Calu3 (cell line): ENCODE measurements around the gene XIAP. TPM values are rescaled to one million over a fixed set of nuclear protein-coding genes. Genes with fewer than 3 reads are reported as not detected.
"Not testable (repeated sequence)": the region's sequence is repeated elsewhere in the genome, so short reads cannot be mapped to it uniquely, and the experiment has no call there.

ENCODE experiments used
- BruUV-seq: library from RNA; stranded (reverse); fragments of 400-500 nt; replicated peaks from 2 replicates; lab custom pipeline; 2021; lab: Mats Ljungman, UMichigan
- CTCF ChIA-PET: fragments of 300-600 bp; sonication (Branson Sonifier 250); formaldehyde crosslinking; loops from one replicate; lab custom pipeline; 2022; ENCODE audit warnings: antibody characterized with exemption; lab: Charles Lee
- DNase-seq: peaks from one replicate; pipeline ENCODE4 v3.0.0; 2022
- H3K27ac Mint-ChIP-seq: one replicate; pipeline ENCODE4 v1.8.0; 2022; ENCODE audit warnings: mixed read lengths; ENCODE audit not compliant: unreplicated experiment
- H3K27me3 Mint-ChIP-seq: one replicate; pipeline ENCODE4 v1.8.0; 2022; ENCODE audit warnings: mixed read lengths; ENCODE audit not compliant: unreplicated experiment
- H3K36me3 Mint-ChIP-seq: one replicate; pipeline ENCODE4 v1.8.0; 2022; ENCODE audit warnings: mild to moderate bottlenecking, moderate library complexity, mixed read lengths; ENCODE audit not compliant: insufficient read depth, unreplicated experiment
- H3K4me1 Mint-ChIP-seq: one replicate; pipeline ENCODE4 v1.8.0; 2022; ENCODE audit warnings: mild to moderate bottlenecking, low read depth, mixed read lengths; ENCODE audit not compliant: unreplicated experiment
- H3K4me3 Mint-ChIP-seq: one replicate; pipeline ENCODE4 v1.8.0; 2022; ENCODE audit warnings: mild to moderate bottlenecking, low read depth, moderate library complexity, mixed read lengths; ENCODE audit not compliant: unreplicated experiment
- H3K9me3 Mint-ChIP-seq: one replicate; pipeline ENCODE4 v1.8.0; 2022; ENCODE audit warnings: low read depth, mixed read lengths; ENCODE audit not compliant: unreplicated experiment
- CTCF ChIP-seq: fragments of 200-600 bp; IDR thresholded peaks from one replicate; pipeline ENCODE4 v1.8.0; 2022; ENCODE audit warnings: antibody characterized with exemption; ENCODE audit not compliant: unreplicated experiment
- intact Hi-C: fragments of 100-400 bp; cut with micrococcal nuclease; formaldehyde crosslinking; loops from one replicate; pipeline ENCODE4 v1.10.0; 2022; ENCODE audit not compliant: unreplicated experiment
- total RNA-seq: library from RNA; stranded (reverse); gene quantifications from 2 replicates; pipeline ENCODE4 v1.2.3, GENCODE V29; 2022

Gene XIAP
- total RNA-seq, 1 experiment from 2014 or later: 62.8 TPM

DNA sequence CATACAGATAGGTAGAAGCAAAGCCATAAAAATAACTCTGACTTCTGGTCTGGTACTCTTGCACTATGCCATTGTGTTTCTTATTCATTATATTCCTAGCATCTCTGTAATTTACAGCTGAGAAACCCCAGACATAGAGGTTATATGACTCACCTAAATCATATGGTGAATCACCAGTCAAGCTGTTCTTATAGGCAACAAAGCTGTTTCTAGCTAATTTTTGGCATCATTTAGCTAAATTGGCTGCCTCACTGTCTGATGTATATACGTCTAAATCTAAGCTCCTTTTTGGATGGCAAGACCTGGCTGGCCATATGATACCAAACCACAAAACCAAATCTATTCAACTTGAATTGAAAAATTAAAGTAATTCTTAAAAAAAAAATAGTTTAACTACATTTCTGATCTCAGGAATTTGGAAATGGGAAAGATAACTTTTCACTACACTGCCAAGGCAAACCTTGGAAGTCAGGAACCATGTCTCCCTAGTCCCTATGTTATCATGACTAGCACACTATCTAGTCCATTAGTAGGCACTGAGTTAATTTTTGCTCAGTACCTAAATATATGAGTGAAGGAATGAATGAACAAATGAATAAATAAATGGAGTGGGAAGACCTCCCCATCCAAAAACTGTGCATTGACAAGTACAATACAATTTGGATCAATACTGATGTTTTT lies 60.4 kb downstream of the XIAP start:
- Mint-ChIP-seq H3K36me3 (no peaks in the 10 kb centered on the region), H3K27ac (no peak overlapping the region), H3K4me3 (no peak overlapping the region), H3K27me3 (no peaks in the 10 kb centered on the region), H3K4me1 (peaks cover 22% of the 10 kb centered on the region), H3K9me3 (no peaks in the 10 kb centered on the region)
- CTCF ChIA-PET: interaction anchor here (0.7 kb wide), 1 partner anchor 56 kb away, joined by 3 read pairs; no protein-coding TSS in a partner anchor
- no peak for TF ChIP-seq CTCF
- BruUV-seq: no TSS peak
- intact Hi-C loops: no loop called here
- DNase-seq: no peak

DNA sequence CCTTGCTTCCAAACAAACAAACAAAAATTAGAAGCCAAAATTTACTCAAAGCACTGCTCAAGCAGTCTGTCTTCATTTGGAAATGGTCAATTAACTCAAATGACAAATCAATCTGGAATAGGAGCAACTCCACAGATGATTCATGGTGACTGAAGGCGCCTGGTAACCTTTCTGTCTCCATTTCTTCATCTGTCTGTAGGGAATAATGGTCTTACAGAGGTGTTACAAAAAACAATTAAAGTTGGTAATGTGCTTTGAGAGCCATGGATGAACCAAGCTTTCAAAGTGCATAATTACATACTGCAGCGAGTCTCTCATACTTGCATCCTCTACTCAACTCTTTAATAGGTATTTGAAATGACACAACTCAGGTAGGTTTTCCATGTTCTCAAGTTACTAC lies 63.4 kb downstream of the XIAP start:
- Mint-ChIP-seq H3K27me3 (no peaks in the 10 kb centered on the region), H3K4me3 (no peak overlapping the region), H3K36me3 (no peaks in the 10 kb centered on the region), H3K27ac (no peak overlapping the region), H3K4me1 (peaks cover 10% of the 10 kb centered on the region), H3K9me3 (no peaks in the 10 kb centered on the region)
- TF ChIP-seq CTCF: no peak
- intact Hi-C loops: no loop called here
- DNase-seq: no peak
- BruUV-seq: no TSS peak
- CTCF ChIA-PET: no interaction called here

- CTCF ChIA-PET: no interaction called here
- DNase-seq: no peak
- no peaks in the 10 kb centered on the region for H3K27me3 Mint-ChIP-seq
- H3K4me1 Mint-ChIP-seq: peaks cover 10% of the 10 kb centered on the region
- no peak overlapping the region for H3K4me3 Mint-ChIP-seq
- intact Hi-C loops: no loop called here
- H3K9me3 Mint-ChIP-seq: no peaks in the 10 kb centered on the region
- TF ChIP-seq CTCF: no peak
- BruUV-seq: no TSS peak
- H3K27ac Mint-ChIP-seq: no peak overlapping the region
- H3K36me3 Mint-ChIP-seq: no peaks in the 10 kb centered on the region
Measured at GRCh38 chrX:123924186-123924585, 64.3 kb downstream of the XIAP start.

- Mint-ChIP-seq H3K4me1 (no peaks in the 10 kb centered on the region), H3K27me3 (no peaks in the 10 kb centered on the region), H3K27ac (no peak overlapping the region), H3K9me3 (peaks cover 3% of the 10 kb centered on the region), H3K36me3 (no peaks in the 10 kb centered on the region), H3K4me3 (no peak overlapping the region)
- intact Hi-C loops: no loop called here
- BruUV-seq: no TSS peak
- no peak for TF ChIP-seq CTCF
- no peak for DNase-seq
- CTCF ChIA-PET: no interaction called here
Measured at GRCh38 chrX:123927845-123928244, 68.0 kb downstream of the XIAP start.

GRCh38 chrX:123932055-123932454 lies 72.2 kb downstream of the XIAP start:
- H3K4me1 Mint-ChIP-seq, BruUV-seq, H3K27me3 Mint-ChIP-seq, H3K27ac Mint-ChIP-seq, H3K36me3 Mint-ChIP-seq, H3K9me3 Mint-ChIP-seq, H3K4me3 Mint-ChIP-seq, CTCF ChIA-PET, intact Hi-C loops, DNase-seq: not testable (repeated sequence)
